Measurements from ENCODE around the gene RCCD1. TPM values are rescaled to one million over a fixed set of nuclear protein-coding genes. Genes with fewer than 3 reads are reported as not detected.

RCCD1 gene
- total and polyA plus RNA-seq, 2 of the 8 experiments (the other 6 are each of a cell fraction or from before 2014, with no cell fraction given) = 9.9 to 18.8 TPM

DNA sequence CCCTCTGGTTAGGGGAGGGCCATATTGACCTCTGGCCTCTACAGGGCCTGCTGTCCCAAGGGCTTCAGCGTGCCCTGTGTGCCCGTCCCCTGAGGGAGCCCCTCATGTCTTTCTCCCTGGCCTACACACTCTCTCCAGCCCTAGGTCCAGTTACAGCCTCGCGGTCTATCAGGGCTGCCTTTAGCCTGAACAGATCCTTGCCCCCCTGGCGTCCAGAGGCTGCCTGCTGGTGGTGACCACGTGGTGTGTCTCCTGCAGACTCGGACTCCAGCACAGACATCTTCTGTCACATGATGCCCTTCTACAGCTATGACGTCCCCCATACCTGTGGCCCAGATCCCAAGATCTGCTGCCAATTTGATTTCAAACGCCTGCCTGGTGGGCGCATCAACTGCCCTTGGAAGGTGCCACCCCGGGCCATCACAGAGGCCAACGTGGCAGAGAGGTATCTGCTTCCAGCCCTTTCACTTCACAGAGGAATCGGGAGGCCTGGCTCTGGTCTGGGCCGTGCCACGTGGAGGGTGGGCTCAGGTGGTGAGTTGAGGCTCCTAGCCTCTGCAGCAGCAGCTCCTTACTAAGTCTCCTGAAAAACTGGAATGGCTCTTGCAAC, 47.5 kb upstream of the RCCD1 start:
- Histone ChIP-seq H3K18ac (ENCODE audit: extremely low read depth, low read length) (no peak overlapping the region), H3K4me2 (ENCODE audit: insufficient read depth in 1 of 2, low read depth in 2 of 2, low read length in 2 of 2) (no peak overlapping the region), H3K23ac (ENCODE audit: insufficient read length) (no peak overlapping the region), H3K14ac (ENCODE audit: insufficient read length) (no peak overlapping the region), H3K79me2 (ENCODE audit: control insufficient read depth in 1 of 2, insufficient read depth in 2 of 2, low read length in 2 of 2) (no peaks in the 10 kb centered on the region), H2BK12ac (ENCODE audit: low read depth, low read length) (no peak overlapping the region), H3K23me2 (ENCODE audit: low read depth, low read length) (peaks cover 13% of the 10 kb centered on the region; the same call in 1 of the 2 replicates), H3K4ac (replicated peaks; ENCODE audit: insufficient read length, low read depth, low read length) (no peak overlapping the region), H3K9me3 (ENCODE audit: insufficient read depth in 2 of 2, low read depth in 1 of 2, low read length in 1 of 2) (no peaks in the 10 kb centered on the region), H3K4me1 (replicated peaks in 1 of 4; ENCODE audit: control insufficient read depth in 3 of 4, insufficient read depth in 4 of 4, low read length in 3 of 4) (peaks cover 3 to 6% (median 4%) of the 10 kb centered on the region in 4 experiments; a peak in 6 of 7 replicates), H3K4me3 (ENCODE audit: extremely low read depth in 1 of 4, insufficient read depth in 2 of 4, low read depth in 3 of 4, low read length in 4 of 4) (no peak overlapping the region), H3K27ac (ENCODE audit: low read depth, low read length) (no peak overlapping the region), H4K20me1 (replicated peaks in 1 of 2; ENCODE audit: control insufficient read depth in 1 of 2, insufficient read depth in 2 of 2, low read length in 2 of 2) (peaks cover 0 to 6% of the 10 kb centered on the region in 2 experiments), H3K9ac (replicated peaks in 1 of 4; ENCODE audit: extremely low read depth in 1 of 4, low read depth in 3 of 4, low read length in 3 of 4) (no peak overlapping the region), H3K79me1 (ENCODE audit: low read depth, low read length) (no peaks in the 10 kb centered on the region), H4K8ac (ENCODE audit: extremely low read depth, insufficient read depth, low read length) (no peak overlapping the region), H3K56ac (replicated peaks; ENCODE audit: insufficient read length, low read depth, low read length) (no peak overlapping the region), H3K27me3 (replicated peaks in 1 of 4; ENCODE audit: control insufficient read depth in 3 of 4, extremely low read depth in 1 of 4, insufficient read depth in 3 of 4, low read length in 3 of 4) (peaks cover 0 to 16% (median 8%) of the 10 kb centered on the region in 4 experiments; a peak in 5 of 7 replicates), H3K36me3 (ENCODE audit: control insufficient read depth in 2 of 4, insufficient read depth in 4 of 4, low read length in 3 of 4) (no peaks in the 10 kb centered on the region; a peak in 3 of 8 replicates), H2BK120ac (replicated peaks; ENCODE audit: low read depth, low read length) (no peak overlapping the region), H2BK5ac (ENCODE audit: low read depth, low read length) (no peak overlapping the region), H4K5ac (ENCODE audit: insufficient read length, low read depth, low read length) (no peak overlapping the region), H2AK5ac (ENCODE audit: low read depth, low read length) (no peak overlapping the region), H2AFZ (ENCODE audit: low read length) (no peak overlapping the region), H2BK15ac (ENCODE audit: low read length) (no peak overlapping the region), H2BK20ac (ENCODE audit: low read length) (no peak overlapping the region), H4K91ac (replicated peaks; ENCODE audit: insufficient read length, low read length) (no peak overlapping the region)
- TF ChIP-seq, protein P1, sequence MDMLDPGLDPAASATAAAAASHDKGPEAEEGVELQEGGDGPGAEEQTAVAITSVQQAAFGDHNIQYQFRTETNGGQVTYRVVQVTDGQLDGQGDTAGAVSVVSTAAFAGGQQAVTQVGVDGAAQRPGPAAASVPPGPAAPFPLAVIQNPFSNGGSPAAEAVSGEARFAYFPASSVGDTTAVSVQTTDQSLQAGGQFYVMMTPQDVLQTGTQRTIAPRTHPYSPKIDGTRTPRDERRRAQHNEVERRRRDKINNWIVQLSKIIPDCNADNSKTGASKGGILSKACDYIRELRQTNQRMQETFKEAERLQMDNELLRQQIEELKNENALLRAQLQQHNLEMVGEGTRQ (IDR thresholded peaks at IDR 0.05; ENCODE audit: low read length) = no peak
- POLR2A ChIA-PET (ENCODE audit: partially characterized antibody) = interaction anchor here (1.1 kb wide), 1 partner anchor 16 kb away, joined by 4 read pairs; no protein-coding TSS in a partner anchor
- DNase-seq (ENCODE audit: low read depth in 1 of 2, low spot score in 2 of 2) = no peak
- no peak for FAIRE-seq
- WGBS, 2 experiments (ENCODE audit: extremely low coverage in 1 of 2, insufficient coverage in 1 of 2, insufficient read length in 1 of 2, insufficient replicate concordance in 2 of 2, low coverage in 1 of 2, low lambda C conversion rate in 2 of 2, missing lambda C conversion rate in 1 of 2) = 81% methylated on average over 15 of the region's 15 CpGs; no CpG with 5 or more reads in 1 of the 2 experiments
- CTCF ChIA-PET (ENCODE audit: partially characterized antibody) = interaction anchor here (0.6 to 13.3 kb wide), 4 partner anchors 13 to 469 kb away, joined by 3 to 187 read pairs (median 84); partner anchors contain the start of genes FES, HDDC3 and UNC45A

All from H1 (cell line).